HG03432 (cell line): Measurements from ENCODE around the gene BCL3.
A peak's percentile ranks its signal among the peaks of the same experiment; 100 is the strongest.
"Not testable (repeated sequence)": the region's sequence is repeated elsewhere in the genome, so short reads cannot be mapped to it uniquely, and the experiment has no call there.

Experiments
- ATAC-seq: cut with Tn5 transposase; IDR thresholded peaks from one replicate; pipeline ENCODE4 v1.9.1; 2021; ENCODE audit warnings: mild to moderate bottlenecking, moderate library complexity; ENCODE audit not compliant: unreplicated experiment

The BCL3 gene

GRCh38 chr19:44720945-44721344 lies 27.6 kb upstream of the BCL3 start:
- ATAC-seq, result no peak

- ATAC-seq, result not testable (repeated sequence)
These were observed 27.1 kb upstream of the BCL3 start for GRCh38 chr19:44721369-44721768.

- ATAC-seq, result no peak
These were observed 26.1 kb upstream of the BCL3 start for GRCh38 chr19:44722131-44723121.

GRCh38 chr19:44723299-44723951 lies 25.1 kb upstream of the BCL3 start:
- ATAC-seq, result peak; percentile 24

GRCh38 chr19:44723952-44724319 lies 24.6 kb upstream of the BCL3 start:
- ATAC-seq, result peak; percentile 55

- no peak for ATAC-seq
These were observed 23.3 kb upstream of the BCL3 start for GRCh38 chr19:44725251-44725650.

- no peak for ATAC-seq
These were observed 22.8 kb upstream of the BCL3 start for GRCh38 chr19:44725684-44726083.

- ATAC-seq, result no peak
These were observed 22.0 kb upstream of the BCL3 start for GRCh38 chr19:44726465-44726864.

GRCh38 chr19:44728178-44728577 lies 20.3 kb upstream of the BCL3 start:
- no peak for ATAC-seq

- ATAC-seq, result no peak
These were observed 18.9 kb upstream of the BCL3 start for GRCh38 chr19:44729516-44730033.

GRCh38 chr19:44731081-44731480 lies 17.4 kb upstream of the BCL3 start:
- no peak for ATAC-seq

- ATAC-seq, result no peak
These were observed 16.9 kb upstream of the BCL3 start for GRCh38 chr19:44731622-44732021.

GRCh38 chr19:44732235-44733014 lies 16.1 kb upstream of the BCL3 start:
- ATAC-seq, result no peak

- no peak for ATAC-seq
These were observed 14.2 kb upstream of the BCL3 start for GRCh38 chr19:44734357-44734756.

GRCh38 chr19:44735011-44735410 lies 13.5 kb upstream of the BCL3 start:
- ATAC-seq, result no peak

- no peak for ATAC-seq
These were observed 11.1 kb upstream of the BCL3 start for GRCh38 chr19:44737238-44738071.

GRCh38 chr19:44738136-44738535 lies 10.4 kb upstream of the BCL3 start:
- no peak for ATAC-seq

GRCh38 chr19:44738603-44739558 lies 9.6 kb upstream of the BCL3 start:
- no peak for ATAC-seq

- ATAC-seq, result no peak
These were observed 8.1 kb upstream of the BCL3 start for GRCh38 chr19:44740351-44740824.
